SH-SY5Y (cell line): ENCODE measurements around the gene EMC10.

Experiments used
- GATA2 ChIP-seq: IDR thresholded peaks from 2 replicates; pipeline ENCODE4 v1.6.1; 2011; ENCODE audit warnings: mild to moderate bottlenecking, low read depth, low read length
- GATA3 ChIP-seq: IDR thresholded peaks from 2 replicates; pipeline ENCODE4 v1.6.1; 2011; ENCODE audit warnings: low read depth, mild to moderate bottlenecking, low read length, moderate library complexity

Gene EMC10

DNA sequence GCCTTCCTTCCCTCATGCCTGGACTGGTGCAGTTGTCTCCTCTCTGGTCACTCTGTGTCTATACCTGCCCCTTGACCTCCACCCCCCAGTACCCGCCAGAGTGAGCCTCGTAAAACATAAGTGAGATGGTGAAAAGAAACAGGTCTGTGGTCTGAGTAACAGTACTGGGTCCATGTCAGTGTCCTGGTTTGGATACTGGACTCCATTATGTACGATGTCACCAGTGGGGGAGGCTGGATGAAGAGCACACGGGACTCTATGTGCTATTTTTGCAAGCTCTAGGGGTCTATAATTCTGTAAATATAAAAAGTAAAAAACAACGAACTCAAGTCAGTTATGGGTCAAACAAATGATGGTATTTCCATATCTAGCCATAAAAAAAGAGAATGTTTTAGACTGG is 29.3 kb upstream of the EMC10 start:
- TF ChIP-seq GATA2 (no peak), GATA3 (no peak)

DNA sequence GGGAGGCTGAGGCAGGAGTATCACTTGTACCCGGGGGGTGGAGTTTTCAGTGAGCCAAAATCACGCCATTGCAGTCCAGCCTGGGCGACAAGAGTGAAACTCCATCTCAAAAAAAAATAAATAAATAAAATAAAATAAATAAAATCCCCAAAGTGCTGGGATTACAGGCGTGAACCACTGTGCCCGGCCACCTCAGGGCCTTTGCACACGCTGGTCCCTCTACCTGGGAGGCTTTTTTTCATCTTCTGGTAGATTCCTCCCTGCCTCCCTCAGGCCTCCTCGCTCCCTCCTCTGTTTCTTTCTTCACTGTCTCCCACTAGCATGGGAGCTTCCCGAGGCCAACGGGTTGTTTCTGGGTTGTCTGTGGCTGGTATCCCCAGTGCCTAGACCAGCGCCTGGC is 28.6 kb upstream of the EMC10 start:
- TF ChIP-seq GATA3 = no peak
- TF ChIP-seq GATA2 = no peak

DNA sequence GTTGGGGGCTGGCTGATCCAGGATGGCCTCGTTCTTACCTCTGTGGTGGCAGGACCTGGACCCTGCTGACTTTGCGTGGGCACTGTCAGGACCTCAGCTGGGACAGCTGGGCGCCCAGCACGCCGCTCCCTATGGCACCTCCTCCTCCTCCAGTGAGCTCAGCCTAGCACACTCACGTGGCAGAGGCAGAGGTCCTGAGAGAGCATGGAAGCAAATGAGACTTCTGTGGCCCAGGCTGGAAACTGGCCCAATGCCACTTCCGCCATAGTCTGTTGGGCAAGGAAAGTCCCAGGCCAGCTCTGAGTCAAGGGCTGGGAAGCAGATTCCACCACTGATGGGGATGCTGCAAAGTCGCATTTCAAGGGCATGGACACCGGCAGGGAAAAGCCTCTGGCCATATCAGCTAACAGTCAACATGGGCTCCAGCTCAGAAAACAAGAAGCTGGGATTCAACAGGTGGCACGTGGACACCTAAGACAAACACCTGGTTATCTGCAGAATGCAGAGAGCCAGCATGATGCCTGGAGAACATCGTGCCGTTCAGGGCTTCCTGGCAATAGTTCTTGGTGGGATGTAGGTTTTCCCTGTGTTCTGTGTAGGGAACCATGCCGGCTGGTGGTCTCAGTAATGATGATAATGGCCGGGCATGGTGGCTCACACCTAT is 26.9 kb upstream of the EMC10 start:
- TF ChIP-seq GATA3 = no peak

DNA sequence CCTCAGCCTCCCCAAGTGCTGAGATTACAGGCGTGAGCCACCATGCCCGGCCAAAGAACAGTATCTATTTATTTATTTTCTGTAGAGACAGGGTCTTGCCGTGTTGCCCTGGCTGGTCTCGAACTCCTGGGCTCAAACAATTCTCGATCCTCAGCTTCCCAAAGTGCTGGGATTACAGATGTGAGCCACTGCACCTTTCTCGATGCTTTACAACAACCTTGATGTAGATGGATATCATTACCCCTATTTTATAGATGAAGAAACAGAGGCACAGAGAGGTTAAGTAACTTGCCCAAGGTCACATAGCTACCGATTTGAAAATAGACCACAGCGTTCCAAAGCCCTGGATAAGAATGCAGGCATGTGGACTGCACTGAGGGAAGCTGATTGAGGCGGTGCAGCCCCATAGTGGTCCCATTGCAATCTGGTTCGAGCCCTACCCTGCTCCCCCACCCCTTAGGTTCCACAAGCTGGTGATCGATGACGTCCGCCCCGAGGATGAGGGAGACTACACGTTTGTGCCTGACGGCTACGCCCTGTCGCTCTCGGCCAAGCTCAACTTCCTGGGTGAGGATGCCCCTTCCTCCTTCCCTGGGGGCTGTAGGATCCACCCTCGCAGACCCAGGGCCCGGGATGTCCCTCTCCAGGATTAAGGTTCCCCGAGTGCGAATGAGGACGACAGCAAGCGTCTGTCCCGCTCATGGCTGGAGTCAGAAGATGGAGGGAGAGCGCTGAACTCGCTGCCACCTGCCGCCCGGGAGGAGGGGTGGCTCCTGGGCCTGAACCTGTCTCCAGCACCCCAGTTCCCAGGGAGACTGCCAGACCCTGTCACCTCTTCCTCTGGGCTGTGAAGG is 25.7 kb upstream of the EMC10 start:
- no peak for TF ChIP-seq GATA2
- no peak for TF ChIP-seq GATA3

DNA sequence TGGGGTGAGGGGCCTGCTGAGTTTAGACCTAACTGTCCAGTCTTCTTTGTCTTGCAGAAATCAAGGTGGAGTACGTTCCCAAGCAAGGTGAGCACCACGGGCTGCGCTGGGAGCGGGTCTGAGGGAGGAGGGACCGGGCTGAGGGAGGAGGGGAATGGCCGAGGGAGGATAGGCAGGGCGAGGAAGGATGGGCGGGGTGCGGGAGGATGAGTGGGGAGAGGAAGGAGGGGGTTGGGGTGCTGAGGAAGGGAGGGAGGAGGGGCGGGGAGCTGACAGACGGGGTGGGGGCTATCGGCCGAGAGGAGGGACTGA is 25.1 kb upstream of the EMC10 start:
- TF ChIP-seq GATA2 (no peak), GATA3 (no peak)

DNA sequence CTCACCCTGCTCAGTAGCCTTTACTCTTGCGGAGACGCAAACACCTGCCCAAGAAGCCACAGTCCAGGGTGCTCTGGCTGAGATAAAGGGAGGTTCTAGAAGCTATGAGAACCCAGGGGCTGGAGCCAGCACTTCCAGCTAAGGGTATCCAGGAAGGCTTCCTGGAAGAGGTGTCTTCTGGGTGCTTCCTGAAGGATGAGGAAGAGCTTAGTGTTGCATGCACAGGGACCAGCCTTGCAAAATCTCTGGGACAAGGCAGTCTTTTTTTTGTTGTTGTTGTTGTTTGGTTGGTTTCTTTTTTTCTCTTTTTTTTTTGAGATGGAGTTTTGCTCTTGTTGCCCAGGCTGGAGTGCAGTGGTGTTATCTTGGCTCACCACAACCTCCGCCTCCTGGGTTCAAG is 23.1 kb upstream of the EMC10 start:
- TF ChIP-seq GATA3 (no peak), GATA2 (no peak)

DNA sequence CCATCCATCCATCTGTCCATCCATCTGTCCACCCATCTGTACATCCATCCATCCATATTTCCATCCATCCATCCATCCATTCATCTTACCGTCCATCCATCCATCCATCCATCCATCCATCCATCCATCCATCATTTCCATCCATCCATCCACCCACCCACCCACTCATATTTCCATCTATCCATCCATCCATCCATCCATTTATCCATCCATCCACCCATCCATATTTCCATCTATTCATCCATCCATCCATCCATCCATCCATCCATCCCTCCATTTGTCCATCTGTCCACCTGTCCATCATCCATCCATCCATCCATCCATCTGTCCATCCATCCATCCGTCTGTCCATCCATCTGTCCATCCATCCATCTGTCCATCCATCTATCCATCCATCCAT is 20.3 kb upstream of the EMC10 start:
- no peak for TF ChIP-seq GATA3
- TF ChIP-seq GATA2 = no peak

DNA sequence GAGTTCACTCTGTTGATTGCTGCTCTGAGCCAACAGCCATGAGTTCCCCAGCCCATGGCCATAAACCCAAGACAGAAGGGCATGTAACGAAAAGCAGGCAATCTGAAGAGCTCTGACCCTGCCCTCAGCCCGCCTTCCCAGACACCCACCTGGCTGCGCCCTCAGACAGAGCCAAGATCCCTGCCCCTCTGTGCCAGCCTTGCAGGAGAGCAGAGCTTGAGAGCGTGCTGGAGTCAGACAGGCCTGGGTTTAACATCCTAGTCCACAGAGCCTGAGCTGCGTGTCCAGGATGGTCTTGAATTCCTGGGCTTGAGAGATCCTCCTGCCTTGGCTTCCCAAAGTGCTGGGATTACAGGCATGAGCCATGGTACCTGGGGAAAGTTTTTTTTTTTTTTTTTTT is 19.0 kb upstream of the EMC10 start:
- TF ChIP-seq GATA2 (no peak), GATA3 (no peak)

DNA sequence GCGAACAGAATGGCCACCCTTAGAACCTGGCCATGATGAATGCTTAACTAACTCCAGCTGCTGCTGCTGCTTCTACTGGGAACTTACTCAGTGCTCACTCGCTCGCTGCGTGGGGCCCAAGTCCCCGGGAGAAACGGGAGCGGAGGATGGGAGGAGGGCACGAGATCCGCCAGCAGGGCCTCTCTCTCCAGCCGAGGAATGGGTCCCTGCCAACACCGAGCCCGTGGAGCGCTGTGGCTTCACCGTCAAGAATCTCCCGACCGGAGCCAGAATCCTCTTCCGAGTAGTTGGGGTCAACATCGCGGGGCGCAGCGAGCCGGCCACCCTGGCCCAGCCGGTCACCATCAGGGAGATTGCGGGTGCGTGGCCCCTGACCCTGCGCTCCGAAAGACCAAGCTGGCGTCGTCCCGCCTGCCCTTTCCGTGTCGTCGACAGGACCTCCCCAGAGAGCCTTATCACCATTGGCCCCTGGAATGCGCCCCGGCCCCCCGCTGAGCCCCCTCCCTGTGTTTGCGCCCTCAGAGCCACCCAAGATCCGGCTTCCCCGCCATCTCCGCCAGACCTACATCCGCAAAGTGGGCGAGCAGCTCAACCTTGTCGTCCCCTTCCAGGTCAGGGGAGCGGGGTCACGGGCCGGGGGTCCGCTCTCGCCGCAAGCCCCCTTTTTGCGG is 17.8 kb upstream of the EMC10 start:
- TF ChIP-seq GATA2 (no peak), GATA3 (no peak)

DNA sequence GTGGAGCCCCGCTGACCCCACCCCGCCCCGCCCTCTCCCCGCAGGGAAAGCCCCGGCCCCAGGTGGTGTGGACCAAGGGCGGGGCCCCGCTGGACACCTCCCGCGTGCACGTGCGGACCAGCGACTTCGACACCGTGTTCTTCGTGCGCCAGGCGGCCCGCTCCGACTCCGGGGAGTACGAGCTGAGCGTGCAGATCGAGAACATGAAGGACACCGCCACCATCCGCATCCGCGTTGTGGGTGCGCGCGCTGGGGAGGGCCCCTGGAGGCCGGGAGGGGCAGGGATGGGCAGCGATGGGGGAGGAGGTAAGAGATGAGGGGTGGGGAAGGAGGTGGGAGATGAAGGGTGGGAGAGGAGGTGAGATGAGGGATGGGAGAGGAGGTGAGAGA is 17.2 kb upstream of the EMC10 start:
- no peak for TF ChIP-seq GATA2
- TF ChIP-seq GATA3 = no peak

DNA sequence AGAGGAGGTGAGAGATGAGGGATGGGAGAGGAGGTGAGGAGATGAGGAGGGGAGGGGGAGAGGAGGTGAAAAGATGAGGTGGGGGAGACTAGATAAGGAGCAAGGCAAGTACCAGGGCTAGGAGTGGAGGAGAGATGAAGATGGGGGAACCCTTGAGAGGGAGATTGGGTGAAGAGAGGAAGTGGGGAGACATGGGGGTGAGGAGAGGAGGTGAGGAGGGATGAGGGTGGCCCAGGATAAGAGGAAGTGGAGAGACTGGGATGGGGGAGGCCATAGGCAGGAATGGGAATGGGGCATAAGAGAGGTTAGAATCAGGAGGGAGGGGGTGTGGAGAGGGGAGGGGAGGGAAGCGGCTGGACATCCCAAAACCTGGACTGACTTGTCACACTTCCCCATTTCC is 16.7 kb upstream of the EMC10 start:
- TF ChIP-seq GATA2 (no peak), GATA3 (no peak)

DNA sequence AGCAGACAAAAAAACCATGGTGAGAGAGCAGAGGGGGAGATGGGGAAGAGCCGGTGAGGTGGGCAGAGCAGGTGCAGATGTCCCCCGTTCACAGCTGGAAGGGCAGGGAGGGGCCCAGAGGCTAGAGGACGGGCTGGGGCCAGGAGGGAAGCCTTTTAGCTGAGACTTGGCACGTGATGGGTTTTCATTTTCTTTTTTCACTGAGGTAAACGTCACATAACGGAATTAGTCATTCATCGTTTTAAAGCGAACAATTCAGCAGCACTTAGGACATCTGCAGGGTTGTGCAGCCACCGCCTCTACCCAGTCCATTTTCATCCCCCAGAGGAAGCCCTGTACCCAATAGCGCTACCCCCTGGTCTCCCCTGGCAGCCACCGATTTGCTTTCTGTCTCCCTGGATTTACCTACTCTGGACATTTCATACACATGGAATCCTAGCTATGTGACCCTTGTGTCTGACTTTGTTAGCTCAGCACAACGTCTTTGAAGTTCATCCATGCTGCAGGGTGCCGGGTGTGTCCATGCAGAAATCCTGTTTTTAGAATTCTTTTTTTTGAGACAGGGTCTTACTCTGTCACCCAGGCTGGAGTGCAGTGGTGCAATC is 16.0 kb upstream of the EMC10 start:
- no peak for TF ChIP-seq GATA2
- no peak for TF ChIP-seq GATA3

DNA sequence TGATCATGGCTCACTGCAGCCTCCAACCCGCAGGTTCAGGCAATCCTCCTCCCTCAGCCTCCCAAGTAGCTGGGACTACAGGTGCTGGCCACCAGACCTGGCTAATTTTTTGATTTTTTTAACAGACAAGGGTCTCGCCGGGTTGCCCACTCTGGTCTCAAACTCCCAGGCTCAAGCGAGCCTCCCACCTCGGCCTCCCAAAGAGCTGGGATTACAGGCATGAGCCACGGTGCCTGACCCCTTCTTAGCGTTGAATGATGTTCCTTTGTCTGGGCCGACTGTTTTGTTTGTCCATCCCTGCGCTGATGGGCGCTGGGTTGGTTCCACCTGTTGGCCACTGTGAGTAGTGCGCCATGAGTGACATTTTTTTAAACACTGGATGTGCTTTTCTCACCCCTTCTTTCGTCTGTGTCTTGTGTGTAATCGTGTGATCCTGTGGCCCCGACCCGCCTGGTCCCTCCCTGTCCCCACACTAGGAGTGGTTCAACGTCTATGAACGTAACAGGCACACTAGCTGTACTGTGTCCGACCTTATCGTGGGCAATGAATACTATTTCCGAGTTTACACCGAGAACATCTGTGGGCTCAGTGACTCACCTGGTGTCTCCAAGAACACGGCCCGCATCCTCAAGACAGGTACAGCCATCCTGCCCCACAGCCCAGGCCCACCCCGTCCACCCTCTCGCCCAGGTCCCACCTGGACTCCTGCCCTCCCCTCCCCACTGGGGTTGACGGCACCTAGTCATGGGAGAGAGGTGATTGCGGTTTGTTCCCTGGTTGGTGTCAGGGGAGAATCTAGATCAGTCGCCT is 15.0 kb upstream of the EMC10 start:
- TF ChIP-seq GATA3 = no peak
- TF ChIP-seq GATA2 = no peak

DNA sequence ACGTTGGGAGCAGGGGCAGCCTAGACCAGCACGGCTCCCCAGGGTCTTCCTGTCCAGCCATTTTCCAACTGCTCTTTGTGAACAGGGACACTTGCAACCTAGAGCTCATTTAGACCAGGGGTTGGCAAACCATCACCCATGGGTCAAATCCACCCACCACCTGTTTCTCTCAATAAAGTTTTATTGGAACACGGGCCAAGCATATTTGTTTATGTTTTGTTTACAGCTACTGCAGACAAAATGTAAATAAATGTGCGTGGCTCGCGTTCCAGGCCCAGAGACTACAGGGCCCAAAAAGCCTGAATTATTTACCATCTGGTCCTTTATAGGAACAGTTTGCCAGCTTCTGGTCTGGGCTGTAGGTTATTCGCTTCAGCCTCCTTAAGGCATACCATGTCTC is 13.3 kb upstream of the EMC10 start:
- no peak for TF ChIP-seq GATA3

DNA sequence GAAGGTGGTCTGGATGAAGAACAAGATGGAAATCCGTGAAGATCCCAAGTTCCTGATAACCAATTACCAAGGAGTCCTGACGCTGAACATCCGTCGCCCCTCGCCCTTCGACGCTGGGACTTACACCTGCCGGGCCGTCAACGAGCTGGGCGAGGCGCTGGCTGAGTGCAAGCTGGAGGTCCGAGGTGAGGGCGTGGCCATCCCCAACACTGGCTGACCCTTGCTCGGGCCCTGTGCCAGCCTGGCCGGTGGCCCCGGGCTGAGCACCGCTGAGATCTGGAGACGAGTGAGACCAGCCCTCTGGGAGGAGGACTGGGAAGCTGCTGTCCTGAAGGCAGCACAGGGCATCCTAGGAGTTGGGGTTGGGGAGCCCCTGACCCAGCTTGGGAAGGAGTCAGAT is 12.0 kb upstream of the EMC10 start:
- TF ChIP-seq GATA2 (no peak), GATA3 (no peak)
